ENCODE measurements around the gene ARID3A.

- no peak for TF ChIP-seq CTCF (IDR thresholded peaks at IDR 0.05)
- no peak for TF ChIP-seq POLR2A (IDR thresholded peaks at IDR 0.05)
Measured at GRCh38 chr19:994516-994915, 68.7 kb downstream of the ARID3A start.
